ENCODE measurements around the gene RALGPS1.

DNA sequence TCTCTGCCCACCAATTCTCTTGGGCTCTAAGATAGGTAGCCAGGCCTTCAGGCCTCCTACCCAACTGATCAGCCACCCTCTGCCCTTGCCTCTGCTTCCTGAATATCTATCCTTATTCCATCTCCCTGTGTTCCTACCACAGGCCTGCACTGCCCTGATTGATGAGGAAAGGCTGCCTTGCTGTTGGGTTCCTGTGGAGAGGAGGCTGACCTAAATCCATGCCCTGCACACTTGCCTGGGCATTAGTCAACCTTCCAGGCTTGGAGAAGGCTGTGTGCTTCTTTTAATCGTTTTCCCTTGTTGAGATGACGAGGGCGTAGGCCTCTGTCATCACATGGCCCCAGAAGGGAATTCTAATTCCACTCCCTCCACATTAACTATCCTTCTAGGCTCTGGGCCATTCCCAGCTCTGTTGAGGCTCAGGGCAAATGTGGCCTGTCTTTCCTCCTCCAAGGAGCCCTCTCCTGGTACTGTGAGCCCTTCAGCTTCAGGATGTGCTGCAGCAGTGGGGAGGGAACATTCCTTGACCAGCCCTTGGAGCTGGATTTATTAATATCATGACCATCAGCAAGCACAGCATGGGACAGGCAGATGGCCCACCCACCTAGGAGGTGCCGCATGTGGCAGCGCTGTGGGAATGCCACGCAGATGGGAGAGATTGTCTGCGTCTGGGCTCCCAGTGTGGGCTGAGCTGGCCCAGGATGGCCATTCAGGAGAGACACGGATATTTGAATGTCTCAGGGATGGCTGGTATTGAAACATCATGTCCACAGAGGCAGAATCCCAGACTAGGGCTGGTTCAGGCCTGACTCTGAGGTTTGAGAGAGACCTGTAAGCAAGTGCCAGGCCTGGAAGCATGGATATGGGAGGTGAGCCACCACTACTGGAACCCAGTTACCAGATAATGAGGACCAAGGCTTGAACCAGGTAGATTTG, 166.9 kb downstream of the RALGPS1 start:
- TF ChIP-seq POLR2AphosphoS5 (IDR thresholded peaks at IDR 0.05), result no peak
- TF ChIP-seq, protein P1, sequence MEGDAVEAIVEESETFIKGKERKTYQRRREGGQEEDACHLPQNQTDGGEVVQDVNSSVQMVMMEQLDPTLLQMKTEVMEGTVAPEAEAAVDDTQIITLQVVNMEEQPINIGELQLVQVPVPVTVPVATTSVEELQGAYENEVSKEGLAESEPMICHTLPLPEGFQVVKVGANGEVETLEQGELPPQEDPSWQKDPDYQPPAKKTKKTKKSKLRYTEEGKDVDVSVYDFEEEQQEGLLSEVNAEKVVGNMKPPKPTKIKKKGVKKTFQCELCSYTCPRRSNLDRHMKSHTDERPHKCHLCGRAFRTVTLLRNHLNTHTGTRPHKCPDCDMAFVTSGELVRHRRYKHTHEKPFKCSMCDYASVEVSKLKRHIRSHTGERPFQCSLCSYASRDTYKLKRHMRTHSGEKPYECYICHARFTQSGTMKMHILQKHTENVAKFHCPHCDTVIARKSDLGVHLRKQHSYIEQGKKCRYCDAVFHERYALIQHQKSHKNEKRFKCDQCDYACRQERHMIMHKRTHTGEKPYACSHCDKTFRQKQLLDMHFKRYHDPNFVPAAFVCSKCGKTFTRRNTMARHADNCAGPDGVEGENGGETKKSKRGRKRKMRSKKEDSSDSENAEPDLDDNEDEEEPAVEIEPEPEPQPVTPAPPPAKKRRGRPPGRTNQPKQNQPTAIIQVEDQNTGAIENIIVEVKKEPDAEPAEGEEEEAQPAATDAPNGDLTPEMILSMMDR (IDR thresholded peaks at IDR 0.05 in 8 of 11, conservative IDR thresholded peaks at IDR 0.05 in 3 of 11), result no peak
- no peak for TF ChIP-seq POLR2A (IDR thresholded peaks at IDR 0.05)
